GM21825 (cell line): ENCODE data around the gene PRAMEF20.
"Not testable (repeated sequence)": the region's sequence is repeated elsewhere in the genome, so short reads cannot be mapped to it uniquely, and the experiment has no call there.

ENCODE experiments used
- ATAC-seq: cut with Tn5 transposase; IDR thresholded peaks from one replicate; pipeline ENCODE4 v1.9.1; 2021; ENCODE audit warnings: mild to moderate bottlenecking, moderate library complexity; ENCODE audit not compliant: unreplicated experiment

Gene PRAMEF20

GRCh38 chr1:13410150-13410549 lies at the start of gene PRAMEF20:
Gene PRAMEF20 (plus strand): TSS chr1:13410450. CDS start chr1:13416355, 5,905 bp downstream.
- ATAC-seq = not testable (repeated sequence)

DNA sequence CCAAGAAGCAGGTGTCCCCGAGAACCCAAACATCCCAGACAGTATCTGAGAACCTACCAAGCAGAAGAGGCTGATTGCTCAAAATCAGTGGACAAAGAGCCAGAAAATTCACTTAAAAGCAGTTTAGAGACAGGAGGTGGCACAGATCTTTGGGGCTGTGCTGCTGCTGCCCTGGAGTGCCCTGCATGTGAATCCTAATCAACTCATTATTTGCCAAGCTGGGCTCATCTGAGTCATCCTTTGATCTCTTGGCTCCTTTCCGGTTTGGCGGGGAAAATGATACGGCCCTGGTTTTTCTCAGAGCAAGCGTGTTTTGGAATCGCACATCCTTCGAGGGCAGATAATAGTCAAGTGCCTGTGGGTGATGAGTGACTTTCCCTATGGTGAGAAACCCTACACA lies 47.9 kb upstream of the PRAMEF20 start:
- ATAC-seq = not testable (repeated sequence)

DNA sequence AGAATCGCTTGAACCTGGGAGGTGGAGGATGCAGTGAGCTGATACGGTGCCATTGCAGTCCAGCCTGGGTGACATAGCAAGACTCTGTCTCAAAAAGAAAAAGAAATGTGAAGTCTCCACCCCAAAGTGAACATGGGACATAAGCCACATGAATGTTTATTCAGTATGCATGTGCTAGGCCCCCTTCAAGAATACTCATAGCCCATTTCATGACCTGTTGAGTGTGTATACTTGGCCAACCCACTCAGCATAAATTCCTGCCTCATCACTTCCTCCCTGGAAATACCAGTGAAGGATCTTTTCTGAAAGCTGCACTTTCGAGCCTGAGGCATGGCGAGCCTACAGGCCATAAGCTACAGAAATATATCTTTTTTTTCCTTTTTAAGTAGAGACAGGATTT lies 45.3 kb upstream of the PRAMEF20 start:
- not testable (repeated sequence) for ATAC-seq

GRCh38 chr1:13366536-13366935 lies 43.7 kb upstream of the PRAMEF20 start:
- not testable (repeated sequence) for ATAC-seq

DNA sequence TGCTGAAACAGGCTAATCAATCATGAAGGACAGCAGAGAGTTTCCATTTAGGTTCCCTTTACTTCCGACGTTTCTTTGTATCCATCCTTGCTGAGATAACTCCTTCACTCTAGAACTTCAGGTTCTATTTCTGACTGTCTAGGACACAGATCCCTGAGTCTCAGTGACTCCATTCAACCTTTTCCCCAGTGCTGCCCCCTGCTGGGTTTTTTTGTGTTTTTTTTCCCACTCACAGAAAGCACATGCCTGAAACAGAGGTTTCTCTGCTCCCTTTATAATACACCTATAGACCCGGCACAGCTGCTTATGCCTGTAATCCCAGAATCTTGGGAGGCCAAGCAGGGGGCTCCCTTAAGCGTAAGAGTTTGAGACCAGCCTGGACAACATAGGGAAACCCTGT lies 41.7 kb upstream of the PRAMEF20 start:
- ATAC-seq = not testable (repeated sequence)

- ATAC-seq = not testable (repeated sequence)
Observed at GRCh38 chr1:13378983-13379382, 31.3 kb upstream of the PRAMEF20 start.

GRCh38 chr1:13380380-13380779 lies 29.9 kb upstream of the PRAMEF20 start:
- not testable (repeated sequence) for ATAC-seq

DNA sequence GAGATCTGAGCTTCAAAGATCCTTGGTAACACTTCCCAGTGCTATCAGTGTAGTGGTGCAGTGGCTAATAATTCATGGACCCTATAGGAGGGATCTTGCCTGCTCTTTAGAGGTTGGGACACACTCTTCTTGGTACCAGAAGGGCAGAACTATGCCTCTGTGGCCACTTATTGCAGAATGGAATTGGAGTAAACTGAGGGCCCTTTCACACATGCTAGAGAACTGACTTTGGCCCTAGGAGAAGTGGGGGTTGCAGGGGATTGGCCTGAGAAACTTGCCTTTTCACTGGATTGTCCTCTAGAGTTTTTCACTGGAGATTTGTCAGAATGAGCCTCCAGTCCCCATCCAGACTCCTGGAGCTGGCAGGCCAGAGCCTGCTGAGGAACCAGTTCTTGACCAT lies 20.9 kb upstream of the PRAMEF20 start, which contains the start of gene PRAMEF17:
Gene PRAMEF17 (plus strand): TSS at position 301 of the 400 bp plus-strand sequence. CDS start 26 bp downstream, at position 327.
- not testable (repeated sequence) for ATAC-seq

GRCh38 chr1:13393004-13393403 lies 17.2 kb upstream of the PRAMEF20 start:
- not testable (repeated sequence) for ATAC-seq

GRCh38 chr1:13394761-13395160 lies 15.5 kb upstream of the PRAMEF20 start:
- not testable (repeated sequence) for ATAC-seq

DNA sequence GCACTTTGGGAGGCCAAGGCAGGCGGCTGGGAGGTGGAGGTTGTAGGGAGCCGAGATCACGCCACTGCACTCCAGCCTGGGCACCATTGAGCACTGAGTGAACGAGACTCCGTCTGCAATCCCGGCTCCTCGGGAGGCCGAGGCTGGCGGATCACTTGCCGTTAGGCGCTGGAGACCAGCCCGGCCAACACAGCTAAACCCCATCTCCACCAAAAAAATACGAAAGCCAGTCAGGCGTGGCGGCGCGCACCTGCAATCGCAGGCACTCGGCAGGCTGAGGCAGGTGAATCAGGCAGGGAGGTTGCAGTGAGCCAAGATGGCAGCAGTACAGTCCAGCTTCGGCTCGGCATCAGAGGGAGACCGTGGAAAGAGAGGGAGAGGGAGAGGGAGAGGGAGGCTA lies 14.9 kb upstream of the PRAMEF20 start:
- ATAC-seq = not testable (repeated sequence)

GRCh38 chr1:13407811-13408210 lies 2.4 kb upstream of the PRAMEF20 start:
- ATAC-seq = no peak

DNA sequence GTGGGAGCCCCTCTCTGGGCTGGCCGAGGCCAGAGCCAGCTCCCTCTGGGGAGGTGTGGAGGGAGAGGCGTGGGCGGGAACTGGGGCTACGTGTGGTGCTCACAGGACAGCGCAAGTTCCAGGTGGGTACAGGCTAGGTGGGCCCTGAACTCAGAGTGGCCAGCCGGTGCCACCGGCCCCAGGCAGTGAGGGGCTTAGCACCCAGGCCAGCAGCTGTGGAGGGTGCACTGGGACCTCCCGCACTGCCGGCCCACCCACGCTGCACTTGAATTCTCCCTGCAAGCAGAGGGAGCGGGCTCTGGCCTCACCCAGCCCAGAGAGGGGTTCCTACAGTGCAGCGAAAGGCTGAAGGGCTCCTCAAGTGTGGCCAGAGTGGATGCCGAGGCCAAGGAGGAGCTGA lies 20.2 kb downstream of the PRAMEF20 start:
- no peak for ATAC-seq

- no peak for ATAC-seq
Observed at GRCh38 chr1:13432251-13432650, 22.0 kb downstream of the PRAMEF20 start.

DNA sequence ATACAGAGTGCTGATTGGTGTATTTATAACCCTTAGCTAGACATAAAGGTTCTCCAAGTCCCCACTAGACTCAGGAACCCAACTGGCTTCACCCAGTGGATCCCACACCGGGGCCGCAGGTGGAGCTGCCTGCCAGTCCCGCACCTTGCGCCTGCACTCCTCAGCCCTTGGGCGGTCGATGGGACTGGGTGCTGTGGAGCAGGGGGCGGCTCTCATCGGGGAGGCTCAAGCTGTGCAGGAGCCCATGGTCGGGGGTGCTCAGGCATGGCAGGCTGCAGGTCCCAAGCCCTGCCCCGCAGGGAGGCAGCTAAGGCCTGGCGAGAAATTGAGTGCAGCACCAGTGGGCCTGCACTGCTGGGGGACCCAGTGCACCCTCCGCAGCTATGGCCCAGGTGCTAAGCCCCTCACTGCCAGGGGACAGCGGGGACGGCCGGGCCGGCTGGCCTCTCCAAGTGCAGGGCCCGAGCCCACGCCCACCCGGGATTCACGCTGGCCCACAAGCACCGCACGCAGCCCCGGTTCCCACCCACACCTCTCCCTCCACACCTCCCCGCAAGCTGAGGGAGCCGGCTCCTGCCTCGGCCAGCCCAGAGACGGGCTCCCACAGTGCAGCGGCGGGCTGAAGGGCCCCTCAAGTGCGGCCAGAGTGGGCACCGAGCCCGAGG lies 23.6 kb downstream of the PRAMEF20 start:
- ATAC-seq = not testable (repeated sequence)

DNA sequence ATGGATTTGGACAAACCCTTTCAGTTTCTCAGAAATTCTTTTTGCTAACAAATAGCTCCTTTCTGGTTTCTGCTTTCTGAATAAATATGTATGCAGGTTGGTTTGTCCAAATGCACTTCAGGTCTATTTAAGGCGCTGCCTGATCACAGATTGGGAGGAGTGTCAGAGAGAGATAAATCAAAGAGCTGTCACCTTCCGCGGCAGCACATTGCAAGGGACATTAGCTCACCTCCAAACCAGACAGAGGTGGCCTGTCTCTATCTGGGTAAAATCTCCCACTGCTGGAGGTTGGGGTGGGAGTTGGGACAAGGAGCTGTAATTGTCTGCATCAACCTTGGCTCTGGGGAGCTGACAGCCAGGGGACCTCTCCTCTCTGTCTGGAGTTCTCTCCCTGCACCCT lies 25.2 kb downstream of the PRAMEF20 start:
- ATAC-seq = no peak

DNA sequence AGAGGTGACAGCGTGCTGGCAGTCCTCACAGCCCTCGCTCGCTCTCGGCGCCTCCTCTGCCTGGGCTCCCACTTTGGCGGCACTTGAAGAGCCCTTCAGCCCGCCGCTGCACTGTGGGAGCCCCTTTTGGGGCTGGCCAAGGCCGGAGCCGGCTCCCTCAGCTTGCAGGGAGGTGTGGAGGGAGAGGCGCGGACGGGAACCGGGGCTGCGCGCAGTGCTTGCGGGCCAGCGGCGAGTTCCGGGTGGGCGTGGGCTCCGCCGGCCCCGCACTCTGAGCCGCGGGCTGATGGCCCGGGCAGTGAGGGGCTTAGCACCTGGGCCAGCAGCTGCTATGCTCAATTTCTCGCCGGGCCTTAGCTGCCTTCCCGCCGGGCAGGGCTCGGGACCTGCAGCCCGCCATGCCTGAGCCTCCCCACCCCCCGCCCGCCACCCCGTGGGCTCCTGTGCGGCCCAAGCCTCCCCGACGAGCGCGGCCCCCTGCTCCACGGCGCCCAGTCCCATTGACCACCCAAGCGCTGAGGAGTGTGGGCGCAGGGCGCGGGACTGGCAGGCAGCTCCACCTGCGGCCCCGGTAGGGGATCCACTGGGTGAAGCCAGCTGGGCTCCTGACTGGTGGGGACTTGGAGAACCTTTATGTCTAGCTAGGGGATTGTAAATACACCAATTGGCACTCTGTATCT lies 29.0 kb downstream of the PRAMEF20 start:
- not testable (repeated sequence) for ATAC-seq

DNA sequence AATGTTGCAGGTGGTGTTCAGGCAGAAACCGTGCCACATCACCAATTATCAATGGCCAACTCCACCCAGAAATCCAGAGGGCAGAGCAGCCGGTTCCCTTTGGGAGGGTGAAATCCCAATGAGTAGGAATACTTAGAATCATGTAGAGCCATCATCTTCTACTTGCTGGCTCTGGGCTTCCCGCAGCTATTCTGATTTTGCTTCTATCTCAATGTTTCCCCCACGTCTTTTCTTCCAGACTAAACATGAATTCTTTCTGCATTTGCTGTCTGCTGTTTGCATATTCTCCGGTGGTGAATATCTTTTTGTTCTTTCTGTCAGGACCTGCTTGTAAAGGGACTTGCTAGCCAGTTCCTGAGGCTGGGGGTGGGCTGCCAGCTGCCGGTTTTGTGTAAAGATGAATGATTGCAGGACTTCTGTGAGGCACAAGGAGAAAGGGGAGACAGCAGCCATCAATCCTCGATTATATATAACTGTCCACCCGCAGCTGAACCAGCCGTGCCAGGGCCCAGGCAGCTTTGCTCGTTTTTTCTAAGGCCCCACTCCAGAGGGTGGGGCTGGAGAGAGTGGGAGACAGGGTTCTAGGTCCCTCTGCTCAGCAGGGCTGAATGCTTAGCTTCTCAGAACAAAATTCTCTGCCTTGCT lies 33.2 kb downstream of the PRAMEF20 start:
- no peak for ATAC-seq

GRCh38 chr1:13450204-13450603 lies 40.0 kb downstream of the PRAMEF20 start:
- ATAC-seq = no peak

DNA sequence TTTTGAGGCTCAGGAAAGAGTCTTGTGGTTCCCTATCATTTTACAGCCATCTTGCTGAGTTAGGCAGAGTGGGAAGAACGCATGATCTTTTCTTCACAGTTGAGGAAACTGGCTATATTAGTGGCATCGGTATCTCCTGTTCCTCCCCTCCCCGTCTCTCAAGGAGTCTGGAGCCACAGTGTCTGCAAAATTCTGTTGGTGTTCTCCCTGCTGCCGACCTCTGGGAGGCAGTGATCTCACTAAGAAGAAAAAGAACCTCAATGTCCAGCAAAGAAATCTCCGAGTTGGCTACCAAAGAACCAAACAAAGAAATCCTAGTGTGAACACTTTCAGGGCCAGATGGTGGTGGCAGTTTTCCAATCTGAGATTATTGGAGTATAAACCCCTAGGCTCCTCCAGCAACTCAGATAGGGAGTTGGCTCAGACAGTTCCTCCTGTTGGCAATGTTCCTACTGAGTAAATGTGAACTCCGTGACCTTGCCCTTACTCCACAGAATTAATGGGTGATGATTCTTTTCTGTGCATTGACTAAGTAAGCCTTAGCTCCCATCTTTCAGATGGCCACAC lies 41.2 kb downstream of the PRAMEF20 start:
- no peak for ATAC-seq

- no peak for ATAC-seq
Observed at GRCh38 chr1:13456904-13457532, 46.8 kb downstream of the PRAMEF20 start.
